ENCODE results near the gene SLC26A1.

SLC26A1 gene

GRCh38 chr4:965048-965765, 28.0 kb downstream of the SLC26A1 start:
- H3K4me3 ChIP-seq (ENCODE audit: low read length), result no peak overlapping the region
- DNase-seq (ENCODE audit: low read depth), result no peak
- no peak for TF ChIP-seq CTCF (conservative IDR thresholded peaks at IDR 0.05; ENCODE audit: low read depth, low read length)

- TF ChIP-seq CTCF (conservative IDR thresholded peaks at IDR 0.05; ENCODE audit: low read depth, low read length), result no peak
- no peak overlapping the region for H3K4me3 ChIP-seq (ENCODE audit: low read length)
- no peak for DNase-seq (ENCODE audit: low read depth)
These were observed 28.7 kb downstream of the SLC26A1 start for GRCh38 chr4:964346-965025.

- TF ChIP-seq CTCF (conservative IDR thresholded peaks at IDR 0.05; ENCODE audit: low read depth, low read length), result no peak
- no peak overlapping the region for H3K4me3 ChIP-seq (ENCODE audit: low read length)
- no peak for DNase-seq (ENCODE audit: low read depth)
These were observed 29.7 kb downstream of the SLC26A1 start for GRCh38 chr4:963276-964225.

GRCh38 chr4:962231-963208, 30.7 kb downstream of the SLC26A1 start:
- H3K4me3 ChIP-seq (ENCODE audit: low read length), result no peak overlapping the region
- no peak for DNase-seq (ENCODE audit: low read depth)
- TF ChIP-seq CTCF (conservative IDR thresholded peaks at IDR 0.05; ENCODE audit: low read depth, low read length), result no peak

GRCh38 chr4:961351-962230, 31.6 kb downstream of the SLC26A1 start:
- TF ChIP-seq CTCF (conservative IDR thresholded peaks at IDR 0.05; ENCODE audit: low read depth, low read length), result no peak
- no peak overlapping the region for H3K4me3 ChIP-seq (ENCODE audit: low read length)
- no peak for DNase-seq (ENCODE audit: low read depth)
